Psoas muscle (tissue), 8 donors: ENCODE data around the gene GMPS. TPM values are rescaled to one million over a fixed set of nuclear protein-coding genes. Genes with fewer than 3 reads are reported as not detected.

ENCODE experiments used
- ATAC-seq, 4 donors: fragments of 200-7000 bp; cut with Tn5 transposase; one replicate each; pipeline ENCODE4 v1.9.1; 2020; ENCODE audit warnings: moderate library complexity in 3 of 4, mild to moderate bottlenecking in 2 of 4
- DNase-seq, 2 donors: peaks; one replicate each; pipeline ENCODE4 v3.0.0-alpha.2; 2020
- H3K27ac ChIP-seq: fragments of 200-600 bp; one replicate; pipeline ENCODE4 v1.8.0; 2022
- H3K27me3 ChIP-seq, 3 donors: fragments of 200-600 bp in 1 of 3; one replicate each; pipeline versions ENCODE4 v1.6.1 to v1.8.0; 2013 to 2022; ENCODE audit warnings: low read length in 2 of 3, mild to moderate bottlenecking in 2 of 3, moderate library complexity in 1 of 3; ENCODE audit not compliant: insufficient read depth in 3 of 3
- H3K36me3 ChIP-seq, 2 donors: fragments of 200-600 bp in 1 of 2; one replicate each; pipeline versions ENCODE4 v1.6.1 to v1.8.0; 2013 to 2022; ENCODE audit warnings: low read depth in 1 of 2, mild to moderate bottlenecking in 1 of 2, moderate library complexity in 1 of 2; ENCODE audit not compliant: insufficient read depth in 1 of 2
- H3K4me1 ChIP-seq: fragments of 200-600 bp; one replicate; pipeline ENCODE4 v1.8.0; 2022
- H3K4me3 ChIP-seq: fragments of 200-600 bp; one replicate; pipeline ENCODE4 v1.8.0; 2022; ENCODE audit warnings: mild to moderate bottlenecking
- H3K9me3 ChIP-seq: fragments of 200-600 bp; one replicate; pipeline ENCODE4 v1.8.0; 2022
- WGBS, 3 donors: extraction: QIAGEN DNeasy Blood & Tissue Kit; methylation state at CpG; one replicate each; pipeline versions ENCODE4 v1.1.6 to v1.1.7; 2013; 5-methylcytosine and 5-hydroxymethylcytosine counted together
- intact Hi-C, 2 donors: fragments of 100-400 bp; cut with DNase I; formaldehyde crosslinking; loops; one replicate each; pipeline versions ENCODE4 v1.11.0 to v1.14.2; 2022
- polyA plus RNA-seq, 3 donors: library from polyadenylated mRNA; stranded (reverse); fragments of 200-250 nt; gene quantifications; one replicate each; pipeline ENCODE4 v1.2.3, GENCODE V29; 2013
- total RNA-seq, 4 donors: library from RNA; stranded (reverse); fragmentation: NEBNext Ultra II Directional in 2 of 4; extraction: Animal tissue kit (Norgen Biotek cat#: 25700) in 2 of 4; gene quantifications; one replicate each; pipeline versions ENCODE4 v1.2.1 to v1.2.4, GENCODE V29; 2021 to 2023
- TF ChIP-seq, protein P1 (sequence below): fragments of 200-600 bp; IDR thresholded peaks from one replicate; pipeline ENCODE4 v1.8.0; 2022; ENCODE audit warnings: antibody characterized with exemption
- donor health status: healthy with polysubstance abuse.
- donor health status: DM: no; HTN: no; CAD: no; lungs with moderate emphysema.
- donor health status: Bipolar disorder and iron deficiency.
- donor health status: healthy.
- donor health status: DM: yes; HTN: yes; CAD: no.
- donor health status: DM: no; HTN: no; CAD: no.
- donor health status: DM: no; HTN: no; CAD: no.
- donor health status: DM: yes; HTN: yes; CAD: no.

The GMPS gene
- total and polyA plus RNA-seq, 7 donors = 20.8 to 31.3 (median 27.8) TPM

GRCh38 chr3:155890671-155891190, 20.3 kb downstream of the GMPS start:
- no peaks in the 10 kb centered on the region for H3K9me3 ChIP-seq
- 13 to 26% (median 21%) methylated on average over 2 of the region's 2 CpGs for WGBS, 3 donors
- DNase-seq (no peak), ATAC-seq (no peak)
- H3K36me3 ChIP-seq = peaks cover 0 to 23% of the 10 kb centered on the region in 2 donors
- H3K27me3 ChIP-seq = no peaks in the 10 kb centered on the region
- H3K4me1 ChIP-seq = peaks cover 18% of the 10 kb centered on the region
- no peak overlapping the region for H3K27ac ChIP-seq
- H3K4me3 ChIP-seq = no peak overlapping the region
- TF ChIP-seq, protein P1, sequence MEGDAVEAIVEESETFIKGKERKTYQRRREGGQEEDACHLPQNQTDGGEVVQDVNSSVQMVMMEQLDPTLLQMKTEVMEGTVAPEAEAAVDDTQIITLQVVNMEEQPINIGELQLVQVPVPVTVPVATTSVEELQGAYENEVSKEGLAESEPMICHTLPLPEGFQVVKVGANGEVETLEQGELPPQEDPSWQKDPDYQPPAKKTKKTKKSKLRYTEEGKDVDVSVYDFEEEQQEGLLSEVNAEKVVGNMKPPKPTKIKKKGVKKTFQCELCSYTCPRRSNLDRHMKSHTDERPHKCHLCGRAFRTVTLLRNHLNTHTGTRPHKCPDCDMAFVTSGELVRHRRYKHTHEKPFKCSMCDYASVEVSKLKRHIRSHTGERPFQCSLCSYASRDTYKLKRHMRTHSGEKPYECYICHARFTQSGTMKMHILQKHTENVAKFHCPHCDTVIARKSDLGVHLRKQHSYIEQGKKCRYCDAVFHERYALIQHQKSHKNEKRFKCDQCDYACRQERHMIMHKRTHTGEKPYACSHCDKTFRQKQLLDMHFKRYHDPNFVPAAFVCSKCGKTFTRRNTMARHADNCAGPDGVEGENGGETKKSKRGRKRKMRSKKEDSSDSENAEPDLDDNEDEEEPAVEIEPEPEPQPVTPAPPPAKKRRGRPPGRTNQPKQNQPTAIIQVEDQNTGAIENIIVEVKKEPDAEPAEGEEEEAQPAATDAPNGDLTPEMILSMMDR = no peak
- intact Hi-C loops = no loop called here

GRCh38 chr3:155891321-155891720, 20.9 kb downstream of the GMPS start:
- 92 to 95% (median 94%) methylated on average over 5 of the region's 5 CpGs for WGBS, 3 donors
- H3K4me3 ChIP-seq = no peak overlapping the region
- intact Hi-C loops = no loop called here

GRCh38 chr3:155895379-155895900, 25.0 kb downstream of the GMPS start:
- peaks cover 0 to 57% of the 10 kb centered on the region in 2 donors for H3K36me3 ChIP-seq
- WGBS, 3 donors = 67 to 86% (median 72%) methylated on average over 7 of the region's 7 CpGs
- no peak for DNase-seq
- H3K4me1 ChIP-seq = peaks cover 6% of the 10 kb centered on the region
- H3K27me3 ChIP-seq = no peaks in the 10 kb centered on the region
- no peak for ATAC-seq
- TF ChIP-seq, protein P1 = no peak
- H3K4me3 ChIP-seq = no peak overlapping the region
- H3K27ac ChIP-seq = no peak overlapping the region
- intact Hi-C loops = no loop called here
- H3K9me3 ChIP-seq = no peaks in the 10 kb centered on the region

More at GRCh38 chr3:155891321-155891720, 20.9 kb downstream of the GMPS start:
- ATAC-seq (no peak), DNase-seq (no peak)
- Histone ChIP-seq H3K27me3 (no peaks in the 10 kb centered on the region), H3K4me1 (peaks cover 18% of the 10 kb centered on the region), H3K27ac (no peak overlapping the region), H3K36me3 (peaks cover 0 to 28% of the 10 kb centered on the region in 2 donors), H3K9me3 (no peaks in the 10 kb centered on the region)
- TF ChIP-seq, protein P1 = no peak

GRCh38 chr3:155906900-155907299, 36.5 kb downstream of the GMPS start:
- TF ChIP-seq, protein P1 = no peak
- DNase-seq (no peak), ATAC-seq (no peak)
- whole genome bisulfite sequencing, 3 donors = 97 to 100% (median 97%) methylated on average over 1 of the region's 1 CpG
- Histone ChIP-seq H3K4me3 (no peak overlapping the region), H3K9me3 (no peaks in the 10 kb centered on the region), H3K27me3 (no peaks in the 10 kb centered on the region), H3K36me3 (peaks cover 2 to 72% of the 10 kb centered on the region in 2 donors), H3K27ac (no peak overlapping the region), H3K4me1 (no peaks in the 10 kb centered on the region)
- intact Hi-C loops = no loop called here

- WGBS, 3 donors = 84 to 87% (median 87%) methylated on average over 4 of the region's 4 CpGs
- no peaks in the 10 kb centered on the region for H3K9me3 ChIP-seq
- no peak overlapping the region for H3K4me3 ChIP-seq
- H3K36me3 ChIP-seq = peaks cover 2 to 75% of the 10 kb centered on the region in 2 donors
- H3K27me3 ChIP-seq = no peaks in the 10 kb centered on the region
- TF ChIP-seq, protein P1 = no peak
- peaks cover 5% of the 10 kb centered on the region for H3K4me1 ChIP-seq
- DNase-seq (no peak), ATAC-seq (no peak)
- no peak overlapping the region for H3K27ac ChIP-seq
- intact Hi-C loops = no loop called here
Measured at GRCh38 chr3:155908086-155908485, 37.6 kb downstream of the GMPS start.
